Gastroesophageal sphincter (tissue), 4 donors: Measurements from ENCODE around the gene MREG. TPM values are rescaled to one million over a fixed set of nuclear protein-coding genes. Genes with fewer than 3 reads are reported as not detected.
"Not testable (repeated sequence)": the region's sequence is repeated elsewhere in the genome, so short reads cannot be mapped to it uniquely, and the experiment has no call there.

Experiments
- ATAC-seq: fragments of 150-250 bp; one replicate; pipeline ENCODE4 v1.9.1; 2016; ENCODE audit warnings: mild to moderate bottlenecking, moderate library complexity
- H3K27ac ChIP-seq, 4 donors: fragments of 200-600 bp; sonication (generic) in 3 of 4; 1 replicate in 3 of 4; 2 replicates in 1 of 4; pipeline ENCODE4 v1.5.1; 2016 to 2019
- H3K27me3 ChIP-seq: fragments of 200-600 bp; sonication (generic); one replicate; pipeline ENCODE4 v1.5.1; 2019
- H3K36me3 ChIP-seq, 2 donors: fragments of 200-600 bp; sonication (generic); one replicate each; pipeline ENCODE4 v1.5.1; 2019; ENCODE audit warnings: control low read depth in 1 of 2
- H3K4me1 ChIP-seq, 3 donors: fragments of 200-600 bp; sonication (generic); 1 replicate in 2 of 3; 2 replicates in 1 of 3; pipeline ENCODE4 v1.5.1; 2016 to 2019; ENCODE audit warnings: control low read depth in 2 of 3
- H3K4me3 ChIP-seq, 2 donors: fragments of 200-600 bp; sonication (generic); one replicate each; pipeline ENCODE4 v1.5.1; 2019; ENCODE audit warnings: mild to moderate bottlenecking in 1 of 2, moderate library complexity in 1 of 2
- H3K9me3 ChIP-seq, 3 donors: fragments of 200-600 bp; sonication (generic); one replicate each; pipeline ENCODE4 v1.5.1; 2017 to 2019; ENCODE audit warnings: control low read depth in 2 of 3
- CTCF ChIP-seq, 4 experiments: fragments of 200-600 bp in 2 of 4; fragments of 450-650 bp in 2 of 4; sonication (generic) in 1 of 4; IDR thresholded peaks; one replicate each; pipeline ENCODE4 v1.5.1; 2017 to 2019; ENCODE audit warnings: antibody characterized with exemption in 4 of 4, mild to moderate bottlenecking in 2 of 4, moderate library complexity in 2 of 4
- EP300 ChIP-seq: sonication (generic); formaldehyde crosslinking; IDR thresholded peaks from one replicate; pipeline ENCODE4 v1.6.1; 2017; ENCODE audit warnings: antibody characterized with exemption, mild to moderate bottlenecking
- POLR2A ChIP-seq, 2 donors: fragments of 450-650 bp; IDR thresholded peaks; one replicate each; pipeline ENCODE4 v1.6.1; 2017; ENCODE audit warnings: antibody characterized with exemption in 2 of 2, mild to moderate bottlenecking in 2 of 2, moderate library complexity in 1 of 2
- POLR2AphosphoS5 ChIP-seq: sonication (generic); formaldehyde crosslinking; IDR thresholded peaks from one replicate; pipeline ENCODE4 v1.6.1; 2017; ENCODE audit warnings: antibody characterized with exemption
- WGBS, 2 donors: methylation state at CpG; one replicate each; pipeline ENCODE4 v1.1.5; 2018; ENCODE audit warnings: low coverage in 1 of 2; 5-methylcytosine and 5-hydroxymethylcytosine counted together
- total RNA-seq, 4 donors: library from RNA; depleted of rRNA; stranded (reverse); fragments of >200 nt; gene quantifications; one replicate each; pipeline ENCODE4 v1.1.0, GENCODE V29; 2016

The MREG gene
- total RNA-seq, 4 donors from 2014 or later, result 0.40 to 3.3 (median 0.54) TPM

- peak; percentile 43 for ATAC-seq
- H3K36me3 ChIP-seq, result no peaks in the 10 kb centered on the region
- peaks cover 0 to 17% (median 7%) of the 10 kb centered on the region in 3 donors for H3K4me1 ChIP-seq
- H3K9me3 ChIP-seq, result no peaks in the 10 kb centered on the region
- no peak for TF ChIP-seq CTCF (IDR thresholded peaks at IDR 0.05)
- TF ChIP-seq EP300, result no peak
- TF ChIP-seq POLR2A (IDR thresholded peaks at IDR 0.05), result no peak
- no peak for TF ChIP-seq POLR2AphosphoS5
- no peaks in the 10 kb centered on the region for H3K27me3 ChIP-seq
- H3K4me3 ChIP-seq, result peak overlapping the region; percentile 65 to 72
- no peak overlapping the region for H3K27ac ChIP-seq
- WGBS, 2 donors, result 37 to 46% methylated on average over 6 of the region's 6 CpGs
These were observed 1.1 kb downstream of the MREG start for GRCh38 chr2:216012133-216012829.

GRCh38 chr2:216009215-216009614 is 4.1 kb downstream of the MREG start:
- not testable (repeated sequence) for H3K27ac ChIP-seq, ATAC-seq, H3K36me3 ChIP-seq, H3K27me3 ChIP-seq, H3K4me3 ChIP-seq, H3K9me3 ChIP-seq
- peaks cover 0 to 17% (median 7%) of the 10 kb centered on the region in 3 donors for H3K4me1 ChIP-seq
- 93 to 100% methylated on average over 1 to 2 of the region's 2 CpGs for WGBS, 2 donors

- no peak overlapping the region for H3K27ac ChIP-seq
- 95 to 98% methylated on average over 3 of the region's 3 CpGs for WGBS, 2 donors
- TF ChIP-seq POLR2A (IDR thresholded peaks at IDR 0.05) (no peak), EP300 (no peak), CTCF (IDR thresholded peaks at IDR 0.05) (no peak), POLR2AphosphoS5 (no peak)
These were observed 5.0 kb downstream of the MREG start for GRCh38 chr2:216008387-216008786.

GRCh38 chr2:216006164-216006663 is 7.1 kb downstream of the MREG start:
- Histone ChIP-seq H3K9me3 (no peaks in the 10 kb centered on the region), H3K27ac (no peak overlapping the region), H3K36me3 (no peaks in the 10 kb centered on the region), H3K4me3 (no peak overlapping the region), H3K4me1 (peaks cover 0 to 3% (median 0%) of the 10 kb centered on the region in 3 donors), H3K27me3 (no peaks in the 10 kb centered on the region)
- ATAC-seq, result peak; percentile 25
- TF ChIP-seq POLR2AphosphoS5, result no peak
- no peak for TF ChIP-seq POLR2A (IDR thresholded peaks at IDR 0.05)
- no peak for TF ChIP-seq CTCF (IDR thresholded peaks at IDR 0.05)
- no peak for TF ChIP-seq EP300
- 34 to 47% methylated on average over 6 of the region's 10 CpGs for WGBS, 2 donors

More at GRCh38 chr2:216008387-216008786, 5.0 kb downstream of the MREG start:
- H3K4me3 ChIP-seq, result no peak overlapping the region
- H3K36me3 ChIP-seq, result no peaks in the 10 kb centered on the region
- no peaks in the 10 kb centered on the region for H3K27me3 ChIP-seq
- no peaks in the 10 kb centered on the region for H3K9me3 ChIP-seq
- peaks cover 0 to 9% (median 5%) of the 10 kb centered on the region in 3 donors for H3K4me1 ChIP-seq
- no peak for ATAC-seq

GRCh38 chr2:216004697-216005283 is 8.6 kb downstream of the MREG start:
- Histone ChIP-seq H3K4me3 (no peak overlapping the region), H3K4me1 (peaks cover 0 to 3% (median 0%) of the 10 kb centered on the region in 3 donors), H3K36me3 (no peaks in the 10 kb centered on the region), H3K9me3 (no peaks in the 10 kb centered on the region), H3K27ac (no peak overlapping the region), H3K27me3 (no peaks in the 10 kb centered on the region)
- no peak for ATAC-seq
- TF ChIP-seq CTCF (IDR thresholded peaks at IDR 0.05), result no peak
- no peak for TF ChIP-seq POLR2A (IDR thresholded peaks at IDR 0.05)
- TF ChIP-seq POLR2AphosphoS5, result no peak
- no peak for TF ChIP-seq EP300
- WGBS, 2 donors, result 85 to 100% methylated on average over 3 of the region's 3 CpGs
